ENCODE results near the gene MICAL2. TPM values are rescaled to one million over a fixed set of nuclear protein-coding genes. Genes with fewer than 3 reads are reported as not detected.

MICAL2 gene
- total RNA-seq, 2 experiments from 2014 or later: not detected

- H3K36me3 ChIP-seq (ENCODE audit: insufficient read depth, low read length): no peaks in the 10 kb centered on the region
- no peak overlapping the region for H3K27ac ChIP-seq (ENCODE audit: low read depth, low read length, poor library complexity, severe bottlenecking)
- TF ChIP-seq EZH2phosphoT487 (IDR thresholded peaks at IDR 0.05; ENCODE audit: borderline replicate concordance, low read depth, low read length) (no peak), CTCF (conservative IDR thresholded peaks at IDR 0.05; ENCODE audit: low read length) (no peak)
- H3K4me2 ChIP-seq (ENCODE audit: low read length): no peak overlapping the region
- BruUV-seq (replicated peaks): no TSS peak
- H2AFZ ChIP-seq (ENCODE audit: low read length): no peak overlapping the region
- CTCF ChIA-PET (ENCODE audit: unreplicated experiment): no interaction called here
- H4K20me1 ChIP-seq (ENCODE audit: insufficient read depth, low read length): no peaks in the 10 kb centered on the region
- intact Hi-C loops (cut with micrococcal nuclease; ENCODE audit: unreplicated experiment): no loop called here
- no peak for DNase-seq (ENCODE audit: low spot score)
- no peaks in the 10 kb centered on the region for H3K79me2 ChIP-seq (ENCODE audit: insufficient read depth, low read depth, low read length)
- H3K9me3 ChIP-seq (ENCODE audit: low read length): no peaks in the 10 kb centered on the region
- POLR2A ChIA-PET: no interaction called here
- no peaks in the 10 kb centered on the region for H3K4me1 ChIP-seq (ENCODE audit: insufficient read depth, low read length, poor library complexity, severe bottlenecking)
- H3K4me3 ChIP-seq (ENCODE audit: low read depth, low read length, poor library complexity, severe bottlenecking): no peak overlapping the region
- H3K9me2 ChIP-seq (ENCODE audit: insufficient read depth, low read length): no peaks in the 10 kb centered on the region
Observed at GRCh38 chr11:12067796-12068357, 42.5 kb upstream of the MICAL2 start.

GRCh38 chr11:12069066-12069676 lies 41.2 kb upstream of the MICAL2 start:
- ChIA-PET CTCF (ENCODE audit: unreplicated experiment) (no interaction called here), POLR2A (no interaction called here)
- no peaks in the 10 kb centered on the region for H3K79me2 ChIP-seq (ENCODE audit: insufficient read depth, low read depth, low read length)
- no peak for DNase-seq (ENCODE audit: low spot score)
- H3K4me1 ChIP-seq (ENCODE audit: insufficient read depth, low read length, poor library complexity, severe bottlenecking): no peaks in the 10 kb centered on the region
- H3K4me2 ChIP-seq (ENCODE audit: low read length): no peak overlapping the region
- no peak for TF ChIP-seq CTCF (conservative IDR thresholded peaks at IDR 0.05; ENCODE audit: low read length)
- no peak for TF ChIP-seq EZH2phosphoT487 (IDR thresholded peaks at IDR 0.05; ENCODE audit: borderline replicate concordance, low read depth, low read length)
- H3K9me2 ChIP-seq (ENCODE audit: insufficient read depth, low read length): no peaks in the 10 kb centered on the region
- no peaks in the 10 kb centered on the region for H3K36me3 ChIP-seq (ENCODE audit: insufficient read depth, low read length)
- intact Hi-C loops (cut with micrococcal nuclease; ENCODE audit: unreplicated experiment): no loop called here
- no peaks in the 10 kb centered on the region for H4K20me1 ChIP-seq (ENCODE audit: insufficient read depth, low read length)
- no peak overlapping the region for H3K27ac ChIP-seq (ENCODE audit: low read depth, low read length, poor library complexity, severe bottlenecking)
- no TSS peak for BruUV-seq (replicated peaks)
- no peak overlapping the region for H2AFZ ChIP-seq (ENCODE audit: low read length)
- no peak overlapping the region for H3K4me3 ChIP-seq (ENCODE audit: low read depth, low read length, poor library complexity, severe bottlenecking)
- no peaks in the 10 kb centered on the region for H3K9me3 ChIP-seq (ENCODE audit: low read length)

GRCh38 chr11:12070446-12071267 lies 39.7 kb upstream of the MICAL2 start:
- no peak overlapping the region for H3K27ac ChIP-seq (ENCODE audit: low read depth, low read length, poor library complexity, severe bottlenecking)
- no peak overlapping the region for H2AFZ ChIP-seq (ENCODE audit: low read length)
- no peaks in the 10 kb centered on the region for H3K36me3 ChIP-seq (ENCODE audit: insufficient read depth, low read length)
- BruUV-seq (replicated peaks): no TSS peak
- no peaks in the 10 kb centered on the region for H3K9me3 ChIP-seq (ENCODE audit: low read length)
- H3K4me3 ChIP-seq (ENCODE audit: low read depth, low read length, poor library complexity, severe bottlenecking): no peak overlapping the region
- intact Hi-C loops (cut with micrococcal nuclease; ENCODE audit: unreplicated experiment): no loop called here
- TF ChIP-seq CTCF (conservative IDR thresholded peaks at IDR 0.05; ENCODE audit: low read length) (no peak), EZH2phosphoT487 (IDR thresholded peaks at IDR 0.05; ENCODE audit: borderline replicate concordance, low read depth, low read length) (no peak)
- DNase-seq (ENCODE audit: low spot score): no peak
- H3K4me2 ChIP-seq (ENCODE audit: low read length): no peak overlapping the region
- no peaks in the 10 kb centered on the region for H3K79me2 ChIP-seq (ENCODE audit: insufficient read depth, low read depth, low read length)
- H3K4me1 ChIP-seq (ENCODE audit: insufficient read depth, low read length, poor library complexity, severe bottlenecking): no peaks in the 10 kb centered on the region
- ChIA-PET POLR2A (no interaction called here), CTCF (ENCODE audit: unreplicated experiment) (no interaction called here)
- no peaks in the 10 kb centered on the region for H4K20me1 ChIP-seq (ENCODE audit: insufficient read depth, low read length)
- no peaks in the 10 kb centered on the region for H3K9me2 ChIP-seq (ENCODE audit: insufficient read depth, low read length)

Data from OCI-LY7 (cell line).